CD14-positive monocyte (primary cell): ENCODE results near the gene PROKR2. TPM values are rescaled to one million over a fixed set of nuclear protein-coding genes. Genes with fewer than 3 reads are reported as not detected.

Source experiments
- DNase-seq, 3 donors: peaks; one replicate each; pipeline ENCODE4 v3.0.0-alpha.2; 2011 to 2022
- H2AFZ ChIP-seq: 2 replicates; pipeline ENCODE4 v1.6.0; 2012; ENCODE audit warnings: mild to moderate bottlenecking, low read depth, low read length, inconsistent platforms; ENCODE audit not compliant: insufficient read depth, poor library complexity, severe bottlenecking
- H3K27ac ChIP-seq, 2 donors: 1 replicate in 1 of 2; 2 replicates in 1 of 2; pipeline ENCODE4 v1.5.1; 2012 to 2013; ENCODE audit warnings: low read length in 2 of 2, control low read depth in 1 of 2, inconsistent platforms in 1 of 2, low read depth in 1 of 2, mild to moderate bottlenecking in 1 of 2
- H3K27me3 ChIP-seq, 2 donors: one replicate each; pipeline versions ENCODE4 v1.6.0 to v1.6.1; 2011 to 2013; ENCODE audit warnings: low read length in 2 of 2; ENCODE audit not compliant: control insufficient read depth in 2 of 2, insufficient read depth in 2 of 2
- H3K36me3 ChIP-seq, 2 donors: replicated peaks in 1 of 2; 1 replicate in 1 of 2; 2 replicates in 1 of 2; pipeline versions ENCODE4 v1.5.1 to v1.6.1; 2012 to 2013; ENCODE audit warnings: low read length in 2 of 2, control low read depth in 1 of 2, inconsistent platforms in 1 of 2, mild to moderate bottlenecking in 1 of 2; ENCODE audit not compliant: insufficient read depth in 2 of 2, control insufficient read depth in 1 of 2
- H3K4me1 ChIP-seq, 2 donors: 1 replicate in 1 of 2; 2 replicates in 1 of 2; pipeline versions ENCODE4 v1.5.1 to v1.6.1; 2012 to 2013; ENCODE audit warnings: low read length in 2 of 2, control low read depth in 1 of 2, inconsistent platforms in 1 of 2, mild to moderate bottlenecking in 1 of 2, moderate library complexity in 1 of 2; ENCODE audit not compliant: insufficient read depth in 2 of 2, control insufficient read depth in 1 of 2
- H3K4me2 ChIP-seq: replicated peaks from 2 replicates; pipeline ENCODE3; 2012; ENCODE audit warnings: low read length, moderate library complexity, mild to moderate bottlenecking; ENCODE audit not compliant: poor library complexity, severe bottlenecking; ENCODE audit errors: extremely low read depth
- H3K4me3 ChIP-seq, 3 experiments: fragments of 200-600 bp in 1 of 3; sonication (generic) in 1 of 3; replicated peaks in 1 of 3; 1 replicate in 2 of 3; 2 replicates in 1 of 3; pipeline ENCODE4 v1.5.1; 2011 to 2013; ENCODE audit warnings: low read length in 3 of 3, mild to moderate bottlenecking in 3 of 3, control low read depth in 2 of 3, low read depth in 2 of 3, inconsistent platforms in 1 of 3, moderate library complexity in 1 of 3
- H3K79me2 ChIP-seq: 2 replicates; pipeline ENCODE4 v1.6.0; 2012; ENCODE audit warnings: mild to moderate bottlenecking, control low read depth, inconsistent platforms, low read length, moderate library complexity; ENCODE audit not compliant: insufficient read depth
- H3K9ac ChIP-seq: 2 replicates; pipeline ENCODE4 v1.6.0; 2017; ENCODE audit warnings: low read length, mild to moderate bottlenecking; ENCODE audit not compliant: insufficient read depth, poor library complexity, severe bottlenecking
- H3K9me3 ChIP-seq, 2 donors: replicated peaks in 1 of 2; 1 replicate in 1 of 2; 2 replicates in 1 of 2; pipeline versions ENCODE4 v1.5.1 to v1.6.1; 2012 to 2013; ENCODE audit warnings: low read length in 2 of 2, control low read depth in 1 of 2; ENCODE audit not compliant: control insufficient read depth in 1 of 2, insufficient read depth in 1 of 2
- H4K20me1 ChIP-seq: 2 replicates; pipeline ENCODE4 v1.6.0; 2012; ENCODE audit warnings: mild to moderate bottlenecking, low read length, control low read depth, moderate library complexity; ENCODE audit not compliant: insufficient read depth
- H3K27ac Mint-ChIP-seq, 7 donors: one replicate each; pipeline ENCODE4 v1.8.0; 2020; ENCODE audit warnings: mild to moderate bottlenecking in 7 of 7, mixed read lengths in 7 of 7, moderate library complexity in 6 of 7, inconsistent platforms in 2 of 7
- H3K27me3 Mint-ChIP-seq, 3 donors: one replicate each; pipeline ENCODE4 v1.8.0; 2021 to 2022; ENCODE audit warnings: low read depth in 3 of 3, mild to moderate bottlenecking in 3 of 3, mixed read lengths in 3 of 3, moderate library complexity in 3 of 3, inconsistent platforms in 1 of 3
- H3K36me3 Mint-ChIP-seq, 2 donors: one replicate each; pipeline ENCODE4 v1.8.0; 2020; ENCODE audit warnings: mixed read lengths in 2 of 2, inconsistent platforms in 1 of 2, mild to moderate bottlenecking in 1 of 2
- H3K4me1 Mint-ChIP-seq: one replicate; pipeline ENCODE4 v1.8.0; 2020; ENCODE audit warnings: mild to moderate bottlenecking, mixed read lengths
- H3K4me3 Mint-ChIP-seq, 2 donors: one replicate each; pipeline ENCODE4 v1.8.0; 2020; ENCODE audit warnings: mild to moderate bottlenecking in 2 of 2, mixed read lengths in 2 of 2, moderate library complexity in 1 of 2
- H3K9me3 Mint-ChIP-seq, 7 donors: one replicate each; pipeline ENCODE4 v1.8.0; 2020 to 2022; ENCODE audit warnings: mixed read lengths in 7 of 7, mild to moderate bottlenecking in 6 of 7, moderate library complexity in 6 of 7, inconsistent platforms in 2 of 7
- WGBS: methylation state at CpG from one replicate; pipeline ENCODE4 v1.1.5; 2013; ENCODE audit warnings: missing lambda C conversion rate; ENCODE audit not compliant: insufficient coverage; 5-methylcytosine and 5-hydroxymethylcytosine counted together
- intact Hi-C, 2 donors: fragments of 100-400 bp; cut with micrococcal nuclease; formaldehyde crosslinking; loops; one replicate each; pipeline versions ENCODE4 v1.15.0 to v1.15.1; 2023
- polyA plus RNA-seq, 3 donors: library from polyadenylated mRNA; depleted of rRNA in 1 of 3; unstranded in 2 of 3; stranded (reverse) in 1 of 3; fragments of 300-500 nt in 2 of 3; fragments of >200 nt in 1 of 3; fragmentation: Illumina TruSeq in 2 of 3; gene quantifications; 1 replicate in 2 of 3; 2 replicates in 1 of 3; pipeline ENCODE4 v1.2.3, GENCODE V29; 2012 to 2021
- TF ChIP-seq, protein P1 (sequence below): fragments of 200-600 bp; IDR thresholded peaks from one replicate; pipeline ENCODE4 v1.8.0; 2022; ENCODE audit warnings: antibody characterized with exemption, mild to moderate bottlenecking

The PROKR2 gene
- polyA plus RNA-seq, 3 donors: not detected

DNA sequence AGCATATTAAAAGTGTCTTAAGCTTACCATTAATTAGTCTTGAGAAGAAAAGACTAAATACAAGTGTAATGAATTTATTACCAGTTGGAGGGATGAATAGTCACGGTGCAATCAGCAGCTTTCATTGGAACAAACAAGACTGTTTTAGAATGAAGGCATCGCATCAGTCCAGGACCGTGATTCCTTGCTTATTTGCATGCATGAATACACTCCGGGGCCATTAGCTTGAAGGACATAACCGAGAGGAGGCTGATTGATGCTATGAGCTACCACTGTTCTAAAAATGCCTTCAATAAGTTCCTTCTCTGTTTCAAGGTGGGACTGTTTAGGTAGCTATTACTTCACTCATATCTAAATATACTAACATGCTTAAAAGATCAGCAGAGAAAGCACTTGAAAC is 17.9 kb downstream of the PROKR2 start:
- Histone ChIP-seq H3K4me3 (no peak overlapping the region), H3K27me3 (peaks cover 4 to 6% of the 10 kb centered on the region in 2 donors), H3K9me3 (peaks cover 0 to 6% of the 10 kb centered on the region in 2 donors), H3K27ac (no peak overlapping the region), H3K36me3 (no peaks in the 10 kb centered on the region), H3K79me2 (no peaks in the 10 kb centered on the region), H3K9ac (no peak overlapping the region), H3K4me1 (no peaks in the 10 kb centered on the region), H2AFZ (no peak overlapping the region), H4K20me1 (no peaks in the 10 kb centered on the region), H3K4me2 (no peak overlapping the region)
- intact Hi-C loops: no loop called here
- WGBS: 88% methylated on average over 3 of the region's 5 CpGs
- TF ChIP-seq, protein P1, sequence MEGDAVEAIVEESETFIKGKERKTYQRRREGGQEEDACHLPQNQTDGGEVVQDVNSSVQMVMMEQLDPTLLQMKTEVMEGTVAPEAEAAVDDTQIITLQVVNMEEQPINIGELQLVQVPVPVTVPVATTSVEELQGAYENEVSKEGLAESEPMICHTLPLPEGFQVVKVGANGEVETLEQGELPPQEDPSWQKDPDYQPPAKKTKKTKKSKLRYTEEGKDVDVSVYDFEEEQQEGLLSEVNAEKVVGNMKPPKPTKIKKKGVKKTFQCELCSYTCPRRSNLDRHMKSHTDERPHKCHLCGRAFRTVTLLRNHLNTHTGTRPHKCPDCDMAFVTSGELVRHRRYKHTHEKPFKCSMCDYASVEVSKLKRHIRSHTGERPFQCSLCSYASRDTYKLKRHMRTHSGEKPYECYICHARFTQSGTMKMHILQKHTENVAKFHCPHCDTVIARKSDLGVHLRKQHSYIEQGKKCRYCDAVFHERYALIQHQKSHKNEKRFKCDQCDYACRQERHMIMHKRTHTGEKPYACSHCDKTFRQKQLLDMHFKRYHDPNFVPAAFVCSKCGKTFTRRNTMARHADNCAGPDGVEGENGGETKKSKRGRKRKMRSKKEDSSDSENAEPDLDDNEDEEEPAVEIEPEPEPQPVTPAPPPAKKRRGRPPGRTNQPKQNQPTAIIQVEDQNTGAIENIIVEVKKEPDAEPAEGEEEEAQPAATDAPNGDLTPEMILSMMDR: no peak
- Mint-ChIP-seq H3K36me3 (no peaks in the 10 kb centered on the region), H3K4me3 (no peak overlapping the region), H3K27me3 (peaks cover 16 to 23% (median 18%) of the 10 kb centered on the region in 3 donors), H3K27ac (no peak overlapping the region), H3K4me1 (no peaks in the 10 kb centered on the region), H3K9me3 (peaks cover 0 to 15% (median 6%) of the 10 kb centered on the region in 7 donors)
- DNase-seq: no peak

DNA sequence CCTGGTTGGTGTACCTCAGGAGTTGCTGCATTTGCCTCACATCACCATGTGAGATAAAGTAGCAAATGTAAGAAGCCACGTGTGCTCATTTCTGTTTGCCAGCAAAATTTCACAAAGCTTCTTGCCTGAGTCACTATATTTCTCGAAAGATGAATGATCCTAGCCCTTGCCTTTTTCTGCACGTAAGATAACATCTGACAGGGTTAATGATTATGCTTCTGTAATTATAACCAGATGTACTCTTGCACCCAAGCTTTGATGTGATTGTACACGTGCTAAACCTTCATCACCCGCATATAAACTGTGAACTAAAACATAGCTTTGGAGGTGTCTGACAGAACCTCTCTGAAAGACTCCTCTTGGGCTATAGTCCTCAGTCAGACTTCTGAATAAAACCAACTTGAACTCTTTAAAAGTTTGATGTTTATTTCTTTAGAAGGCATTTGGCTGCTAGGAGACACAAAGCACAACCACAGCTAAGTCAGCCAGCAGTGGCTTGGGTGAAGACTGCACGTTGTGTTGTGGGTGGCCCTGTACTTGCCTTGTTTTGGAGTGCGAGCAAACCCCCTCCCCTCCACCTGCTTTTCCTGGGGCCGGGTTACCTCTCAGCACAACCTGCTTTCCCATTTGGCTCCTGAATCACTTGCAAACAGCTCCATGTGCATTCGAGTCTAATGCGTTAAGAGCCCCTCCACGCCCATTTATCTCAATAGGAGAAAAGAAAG is 19.3 kb downstream of the PROKR2 start:
- H3K27ac ChIP-seq: no peak overlapping the region
- Mint-ChIP-seq H3K4me1 (no peaks in the 10 kb centered on the region), H3K36me3 (no peaks in the 10 kb centered on the region), H3K4me3 (no peak overlapping the region), H3K27me3 (peaks cover 19 to 22% (median 21%) of the 10 kb centered on the region in 3 donors), H3K27ac (no peak overlapping the region), H3K9me3 (peaks cover 0 to 11% (median 6%) of the 10 kb centered on the region in 7 donors)
- peaks cover 4 to 6% of the 10 kb centered on the region in 2 donors for H3K27me3 ChIP-seq
- no peak overlapping the region for H3K4me2 ChIP-seq
- H3K4me3 ChIP-seq: no peak overlapping the region
- WGBS: 63% methylated on average over 3 of the region's 11 CpGs
- H3K9ac ChIP-seq: no peak overlapping the region
- peaks cover 0 to 5% of the 10 kb centered on the region in 2 donors for H3K9me3 ChIP-seq
- intact Hi-C loops: no loop called here
- DNase-seq: no peak
- no peaks in the 10 kb centered on the region for H3K4me1 ChIP-seq
- no peaks in the 10 kb centered on the region for H3K79me2 ChIP-seq
- H2AFZ ChIP-seq: no peak overlapping the region
- no peaks in the 10 kb centered on the region for H3K36me3 ChIP-seq
- TF ChIP-seq, protein P1: no peak
- H4K20me1 ChIP-seq: no peaks in the 10 kb centered on the region
